ENCODE measurements around the gene ZNF764. TPM values are rescaled to one million over a fixed set of nuclear protein-coding genes. Genes with fewer than 3 reads are reported as not detected.

Gene ZNF764
- total and polyA plus RNA-seq, 4 donors = 5.6 to 15.5 (median 10.2) TPM

DNA sequence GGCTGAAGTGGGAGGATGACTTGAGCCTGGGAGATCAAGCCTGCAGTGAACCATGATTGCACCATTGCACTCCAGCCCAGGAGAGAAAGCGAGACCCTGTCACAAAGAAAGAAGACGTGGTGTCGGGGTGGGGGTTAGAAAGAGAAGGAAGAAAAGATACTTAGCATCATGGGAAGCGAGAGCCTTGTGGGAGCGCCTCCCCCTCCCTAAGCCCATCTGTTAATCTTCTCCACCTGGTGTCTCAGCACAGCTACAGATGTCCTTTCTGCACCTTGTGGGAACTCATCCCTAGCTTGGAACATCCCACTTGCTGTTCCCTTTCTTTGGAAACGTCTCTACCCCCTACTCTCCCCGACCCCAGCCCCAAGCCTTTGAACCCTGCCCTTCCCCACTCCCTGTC, 7.4 kb upstream of the ZNF764 start:
- Histone ChIP-seq H3K9me3 (ENCODE audit: control insufficient read depth, insufficient read depth, low read length) (no peaks in the 10 kb centered on the region), H3K36me3 (ENCODE audit: control insufficient read depth, insufficient read depth, low read length) (peaks cover 15% of the 10 kb centered on the region), H3K4me3 (ENCODE audit: low read depth, low read length) (no peak overlapping the region), H3K4me1 (ENCODE audit: control insufficient read depth, insufficient read depth, low read length) (peaks cover 14% of the 10 kb centered on the region), H3K27ac (ENCODE audit: low read depth, low read length) (no peak overlapping the region), H3K27me3 (ENCODE audit: control insufficient read depth, insufficient read depth, low read length) (peaks cover 2% of the 10 kb centered on the region)
- 69% methylated on average over 2 of the region's 7 CpGs for WGBS (ENCODE audit: insufficient coverage)
- DNase-seq (ENCODE audit: low read depth in 4 of 6, low spot score in 6 of 6) = no peak

DNA sequence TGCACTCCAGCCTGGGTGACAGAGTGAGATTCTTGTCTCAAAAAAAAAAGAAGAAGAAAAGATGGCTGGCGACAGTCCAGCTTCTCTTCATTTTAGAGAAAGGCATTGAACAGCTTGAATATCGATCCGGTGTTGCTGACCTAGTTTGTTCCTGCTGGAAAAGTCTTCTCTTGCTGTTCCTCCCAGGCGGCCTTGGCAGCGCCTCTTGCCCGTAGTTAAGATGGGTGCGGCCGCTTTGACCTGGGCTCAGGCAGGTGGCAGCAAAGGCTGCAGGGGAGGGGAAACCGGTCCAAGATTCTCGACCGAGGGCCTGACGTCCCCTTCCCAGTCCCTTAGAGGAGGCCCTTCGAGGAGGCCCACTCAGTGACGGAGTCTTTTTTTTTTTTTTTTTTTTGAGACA, 3.8 kb upstream of the ZNF764 start:
- Histone ChIP-seq H3K4me1 (ENCODE audit: control insufficient read depth, insufficient read depth, low read length) (peaks cover 22% of the 10 kb centered on the region), H3K9me3 (ENCODE audit: control insufficient read depth, insufficient read depth, low read length) (no peaks in the 10 kb centered on the region), H3K36me3 (ENCODE audit: control insufficient read depth, insufficient read depth, low read length) (no peaks in the 10 kb centered on the region), H3K27ac (ENCODE audit: low read depth, low read length) (no peak overlapping the region), H3K27me3 (ENCODE audit: control insufficient read depth, insufficient read depth, low read length) (peaks cover 2% of the 10 kb centered on the region), H3K4me3 (ENCODE audit: low read depth, low read length) (no peak overlapping the region)
- WGBS (ENCODE audit: insufficient coverage) = 91% methylated on average over 12 of the region's 14 CpGs
- peak in 1 of 6 donors; percentile 5 for DNase-seq (ENCODE audit: low read depth in 4 of 6, low spot score in 6 of 6)

DNA sequence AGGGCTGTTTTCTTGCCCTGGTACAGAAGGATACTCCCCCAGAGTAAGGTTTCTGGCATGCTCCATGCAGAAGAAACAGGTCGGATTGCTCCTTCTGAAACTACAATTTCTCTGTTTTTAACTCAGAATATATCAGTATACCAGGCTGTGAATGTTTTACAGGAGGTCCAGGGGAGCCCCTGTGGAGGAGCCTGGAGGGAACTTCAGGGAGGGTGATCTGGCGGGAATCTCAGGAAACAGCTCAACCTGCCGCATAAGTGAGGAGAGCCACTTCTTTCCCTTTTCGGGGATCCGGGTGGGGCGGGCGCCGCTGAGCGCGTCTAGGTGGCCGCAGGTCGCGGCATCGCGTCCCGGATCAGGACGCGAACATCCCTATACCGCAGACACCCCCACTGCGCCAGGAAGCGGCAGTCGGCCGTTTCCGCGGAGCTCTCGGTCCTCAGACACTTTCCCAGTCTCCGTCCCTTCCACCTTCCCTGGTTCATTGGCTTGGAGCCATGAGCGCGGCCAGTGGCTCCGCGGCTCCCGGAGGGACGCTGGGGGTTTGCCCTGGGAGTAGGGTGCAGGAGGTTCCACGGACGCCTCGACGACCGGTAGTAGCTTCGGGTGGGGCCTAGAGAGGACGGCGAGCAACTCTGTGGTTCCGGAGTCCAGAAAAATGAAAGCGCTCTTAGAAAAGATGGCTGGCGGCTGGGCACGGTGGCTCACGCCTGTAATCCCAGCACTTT, 3.1 kb upstream of the ZNF764 start:
- H3K36me3 ChIP-seq (ENCODE audit: control insufficient read depth, insufficient read depth, low read length) = peaks cover 3% of the 10 kb centered on the region
- WGBS (ENCODE audit: insufficient coverage) = 29% methylated on average over 38 of the region's 46 CpGs
- DNase-seq (ENCODE audit: low read depth in 4 of 6, low spot score in 6 of 6) = no peak
- H3K4me3 ChIP-seq (ENCODE audit: low read depth, low read length) = peak overlapping the region; percentile 35
- H3K27me3 ChIP-seq (ENCODE audit: control insufficient read depth, insufficient read depth, low read length) = peaks cover 2% of the 10 kb centered on the region
- no peaks in the 10 kb centered on the region for H3K9me3 ChIP-seq (ENCODE audit: control insufficient read depth, insufficient read depth, low read length)
- no peak overlapping the region for H3K27ac ChIP-seq (ENCODE audit: low read depth, low read length)
- H3K4me1 ChIP-seq (ENCODE audit: control insufficient read depth, insufficient read depth, low read length) = peaks cover 29% of the 10 kb centered on the region

DNA sequence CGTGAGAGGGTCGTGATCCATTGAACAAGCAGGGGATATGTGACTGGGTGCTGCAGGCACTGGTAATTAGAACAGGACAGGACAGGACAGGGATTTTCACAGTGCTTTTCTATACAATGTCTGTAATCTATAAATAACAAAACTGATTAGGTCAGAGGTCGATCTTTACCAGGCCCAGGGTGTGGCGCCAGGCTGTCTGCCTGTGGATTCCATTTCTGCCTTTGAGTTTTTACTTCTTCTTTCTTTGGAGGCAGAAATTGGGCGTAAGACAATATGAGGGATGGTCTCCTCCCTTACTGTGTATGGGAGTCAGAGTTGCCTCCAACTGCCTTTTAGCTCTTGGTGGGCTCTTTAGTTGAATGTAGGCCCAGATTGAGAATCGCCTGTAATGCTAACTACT, 1.5 kb upstream of the ZNF764 start:
- Histone ChIP-seq H3K4me3 (ENCODE audit: low read depth, low read length) (no peak overlapping the region), H3K27ac (ENCODE audit: low read depth, low read length) (no peak overlapping the region), H3K27me3 (ENCODE audit: control insufficient read depth, insufficient read depth, low read length) (peaks cover 2% of the 10 kb centered on the region), H3K36me3 (ENCODE audit: control insufficient read depth, insufficient read depth, low read length) (peaks cover 18% of the 10 kb centered on the region), H3K9me3 (ENCODE audit: control insufficient read depth, insufficient read depth, low read length) (no peaks in the 10 kb centered on the region), H3K4me1 (ENCODE audit: control insufficient read depth, insufficient read depth, low read length) (peaks cover 34% of the 10 kb centered on the region)
- 100% methylated on average over 2 of the region's 6 CpGs for whole genome bisulfite sequencing (ENCODE audit: insufficient coverage)
- DNase-seq (ENCODE audit: low read depth in 4 of 6, low spot score in 6 of 6) = no peak

DNA sequence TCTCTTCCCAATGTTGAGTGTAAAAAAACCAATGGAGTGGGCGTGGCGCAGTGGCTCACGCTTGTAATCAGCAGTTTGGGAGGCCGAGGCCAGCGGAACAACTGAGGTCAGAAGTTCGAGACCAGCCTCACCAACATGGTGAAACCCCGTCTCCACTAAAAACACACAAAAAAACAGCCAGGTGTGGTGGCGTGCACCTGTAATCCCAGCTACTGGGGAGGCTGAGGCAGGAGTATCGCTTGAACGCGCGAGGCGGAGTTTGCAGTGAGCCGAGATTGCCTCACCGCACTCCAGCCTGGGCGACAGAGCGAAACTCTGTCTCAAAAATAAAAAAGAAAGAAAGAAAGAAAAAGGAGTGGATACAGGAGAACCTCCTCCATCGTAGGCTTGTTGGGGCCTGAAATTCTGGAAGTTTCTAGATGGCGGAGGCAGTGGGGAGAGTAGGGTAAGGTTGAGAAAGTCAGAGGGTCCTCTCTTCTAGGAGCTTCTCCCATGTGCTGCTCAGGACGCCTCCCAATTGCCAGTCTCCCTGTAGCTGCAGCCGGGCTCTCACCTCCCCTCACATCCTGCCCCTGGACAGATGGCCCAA, 709 bp upstream of the ZNF764 start:
- peaks cover 2% of the 10 kb centered on the region for H3K27me3 ChIP-seq (ENCODE audit: control insufficient read depth, insufficient read depth, low read length)
- DNase-seq (ENCODE audit: low read depth in 4 of 6, low spot score in 6 of 6) = no peak
- 87% methylated on average over 19 of the region's 21 CpGs for WGBS (ENCODE audit: insufficient coverage)
- H3K4me3 ChIP-seq (ENCODE audit: low read depth, low read length) = peak overlapping the region; percentile 96
- H3K4me1 ChIP-seq (ENCODE audit: control insufficient read depth, insufficient read depth, low read length) = peaks cover 34% of the 10 kb centered on the region
- H3K36me3 ChIP-seq (ENCODE audit: control insufficient read depth, insufficient read depth, low read length) = peaks cover 26% of the 10 kb centered on the region
- peak overlapping the region; percentile 97 for H3K27ac ChIP-seq (ENCODE audit: low read depth, low read length)
- H3K9me3 ChIP-seq (ENCODE audit: control insufficient read depth, insufficient read depth, low read length) = no peaks in the 10 kb centered on the region

DNA sequence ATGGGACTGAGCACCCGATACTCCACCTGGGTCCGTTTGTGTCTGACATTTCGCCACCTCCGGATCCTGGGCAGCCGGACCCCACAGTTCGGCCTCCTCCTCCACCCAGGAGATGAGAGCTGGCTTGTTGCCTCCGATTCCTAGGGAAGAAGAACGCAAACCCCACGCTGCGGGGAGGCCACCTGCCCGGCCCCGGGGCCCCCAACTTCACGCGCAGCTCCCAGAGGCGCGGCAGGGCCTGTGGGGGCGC, 542 bp downstream of the ZNF764 start:
- H3K4me3 ChIP-seq (ENCODE audit: low read depth, low read length) = peak overlapping the region; percentile 96
- H3K9me3 ChIP-seq (ENCODE audit: control insufficient read depth, insufficient read depth, low read length) = no peaks in the 10 kb centered on the region
- peaks cover 2% of the 10 kb centered on the region for H3K27me3 ChIP-seq (ENCODE audit: control insufficient read depth, insufficient read depth, low read length)
- no peak for DNase-seq (ENCODE audit: low read depth in 4 of 6, low spot score in 6 of 6)
- peak overlapping the region; percentile 97 for H3K27ac ChIP-seq (ENCODE audit: low read depth, low read length)
- WGBS (ENCODE audit: insufficient coverage) = under 1% methylated on average over 17 of the region's 17 CpGs
- peaks cover 37% of the 10 kb centered on the region for H3K36me3 ChIP-seq (ENCODE audit: control insufficient read depth, insufficient read depth, low read length)
- H3K4me1 ChIP-seq (ENCODE audit: control insufficient read depth, insufficient read depth, low read length) = peaks cover 34% of the 10 kb centered on the region

DNA sequence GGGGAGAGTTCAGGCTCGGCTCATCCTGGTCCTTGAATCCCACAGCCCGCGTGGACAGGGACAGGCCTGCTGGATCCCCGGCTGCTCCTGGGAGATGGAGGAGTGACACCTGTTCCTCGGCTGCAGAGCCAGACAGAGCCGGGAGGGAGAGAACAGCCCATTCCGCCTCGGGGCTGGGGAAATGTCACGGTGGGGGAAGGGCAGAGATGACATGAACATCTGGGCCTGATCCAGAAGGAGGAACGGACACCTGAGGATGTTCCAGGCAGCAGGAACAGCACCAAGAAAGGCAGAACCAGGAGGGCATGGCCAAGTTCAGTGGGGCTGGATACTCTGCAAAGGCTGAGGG, 2.1 kb downstream of the ZNF764 start:
- Histone ChIP-seq H3K27me3 (ENCODE audit: control insufficient read depth, insufficient read depth, low read length) (no peaks in the 10 kb centered on the region), H3K4me3 (ENCODE audit: low read depth, low read length) (no peak overlapping the region), H3K4me1 (ENCODE audit: control insufficient read depth, insufficient read depth, low read length) (peaks cover 29% of the 10 kb centered on the region), H3K9me3 (ENCODE audit: control insufficient read depth, insufficient read depth, low read length) (no peaks in the 10 kb centered on the region), H3K36me3 (ENCODE audit: control insufficient read depth, insufficient read depth, low read length) (peaks cover 40% of the 10 kb centered on the region), H3K27ac (ENCODE audit: low read depth, low read length) (no peak overlapping the region)
- 78% methylated on average over 10 of the region's 10 CpGs for WGBS (ENCODE audit: insufficient coverage)
- no peak for DNase-seq (ENCODE audit: low read depth in 4 of 6, low spot score in 6 of 6)

DNA sequence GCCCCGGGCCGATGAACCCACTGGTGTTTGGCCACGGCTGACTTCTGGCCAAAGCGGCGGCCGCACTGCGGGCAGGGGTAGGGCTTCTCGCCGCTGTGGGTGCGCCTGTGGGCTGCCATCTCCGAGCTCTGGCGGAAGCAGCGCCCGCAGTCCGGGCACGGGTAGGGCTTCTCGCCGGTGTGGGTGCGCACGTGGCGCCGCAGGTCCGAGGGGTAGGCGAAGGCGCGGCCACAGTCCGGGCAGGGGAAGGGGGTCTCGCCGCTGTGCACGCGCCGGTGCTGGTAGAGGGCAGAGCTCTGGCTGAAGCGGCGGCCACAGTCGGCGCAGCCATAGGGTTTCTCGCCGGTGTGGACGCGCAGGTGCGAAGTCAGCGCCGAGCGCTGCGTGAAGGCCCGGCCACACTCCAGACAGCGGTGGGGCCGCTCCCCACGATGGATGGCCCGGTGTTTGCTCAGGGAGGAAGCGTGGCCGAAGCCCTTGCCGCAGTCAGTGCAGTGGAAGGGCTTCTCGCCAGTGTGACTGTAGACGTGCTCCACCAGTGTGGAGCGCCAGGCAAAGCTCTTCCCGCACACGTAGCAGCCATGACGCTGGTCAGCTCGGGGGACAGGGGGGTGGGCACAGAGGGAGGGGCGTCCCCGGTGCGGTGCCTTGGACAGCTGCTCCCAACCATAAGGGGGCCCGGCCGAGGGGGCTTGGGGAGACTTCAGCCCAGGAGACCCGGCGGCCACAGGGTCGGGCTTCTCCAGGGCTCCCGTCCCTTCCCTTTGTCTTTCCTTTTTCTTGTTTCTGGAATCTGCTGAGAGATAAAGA, 2.7 kb downstream of the ZNF764 start:
- H3K27me3 ChIP-seq (ENCODE audit: control insufficient read depth, insufficient read depth, low read length) = no peaks in the 10 kb centered on the region
- H3K27ac ChIP-seq (ENCODE audit: low read depth, low read length) = no peak overlapping the region
- peaks cover 40% of the 10 kb centered on the region for H3K36me3 ChIP-seq (ENCODE audit: control insufficient read depth, insufficient read depth, low read length)
- H3K4me3 ChIP-seq (ENCODE audit: low read depth, low read length) = no peak overlapping the region
- peaks cover 27% of the 10 kb centered on the region for H3K4me1 ChIP-seq (ENCODE audit: control insufficient read depth, insufficient read depth, low read length)
- WGBS (ENCODE audit: insufficient coverage) = 97% methylated on average over 64 of the region's 69 CpGs
- no peak for DNase-seq (ENCODE audit: low read depth in 4 of 6, low spot score in 6 of 6)
- H3K9me3 ChIP-seq (ENCODE audit: control insufficient read depth, insufficient read depth, low read length) = no peaks in the 10 kb centered on the region

DNA sequence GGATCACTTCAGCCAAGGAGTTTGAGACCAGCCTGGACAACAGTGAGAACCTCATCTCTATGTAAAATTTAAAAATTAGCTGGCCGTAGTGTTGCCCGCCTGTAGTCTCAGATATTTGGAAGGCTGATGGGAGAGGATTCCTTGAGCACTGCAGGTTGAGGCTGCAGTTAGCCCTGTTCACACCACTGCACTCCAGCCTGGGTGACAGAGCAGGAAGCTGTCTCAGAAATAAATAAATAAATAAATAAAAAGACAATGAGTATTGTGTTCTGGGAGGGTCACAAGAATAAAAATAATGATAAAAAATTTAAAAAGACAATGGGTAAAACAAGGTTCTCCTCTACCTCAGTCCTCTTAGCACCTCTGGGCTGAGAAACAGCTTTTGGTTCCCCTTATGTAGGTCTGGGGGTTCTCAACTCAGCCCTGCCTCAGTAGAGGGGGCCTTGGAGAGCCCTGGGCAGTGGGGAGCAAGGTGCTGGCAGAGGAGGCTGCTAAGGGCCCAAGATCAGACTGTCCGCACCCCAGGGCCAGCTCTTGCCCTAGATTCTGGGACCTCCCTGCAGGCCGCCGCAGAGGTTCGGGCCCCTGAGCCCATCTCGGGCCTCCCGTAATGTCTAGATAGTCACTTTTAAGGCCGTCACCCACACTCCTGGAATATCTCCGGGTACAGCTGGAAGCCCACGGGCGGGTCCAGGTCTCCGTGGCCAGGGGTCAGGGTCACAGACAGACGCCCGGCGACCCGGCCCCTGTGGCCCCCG, 3.4 kb downstream of the ZNF764 start:
- no peaks in the 10 kb centered on the region for H3K9me3 ChIP-seq (ENCODE audit: control insufficient read depth, insufficient read depth, low read length)
- no peak for DNase-seq (ENCODE audit: low read depth in 4 of 6, low spot score in 6 of 6)
- 96% methylated on average over 16 of the region's 18 CpGs for WGBS (ENCODE audit: insufficient coverage)
- H3K27ac ChIP-seq (ENCODE audit: low read depth, low read length) = no peak overlapping the region
- peaks cover 27% of the 10 kb centered on the region for H3K4me1 ChIP-seq (ENCODE audit: control insufficient read depth, insufficient read depth, low read length)
- H3K4me3 ChIP-seq (ENCODE audit: low read depth, low read length) = no peak overlapping the region
- no peaks in the 10 kb centered on the region for H3K27me3 ChIP-seq (ENCODE audit: control insufficient read depth, insufficient read depth, low read length)
- H3K36me3 ChIP-seq (ENCODE audit: control insufficient read depth, insufficient read depth, low read length) = peaks cover 40% of the 10 kb centered on the region
